Fibroblast of lung (primary cell): ENCODE results near the gene TES.

Experiments
- EZH2 ChIP-seq: IDR thresholded peaks from 2 replicates; pipeline ENCODE4 v1.5.1; 2012; ENCODE audit warnings: low read length, control low read depth, mild to moderate bottlenecking; ENCODE audit errors: missing control alignments
- TF ChIP-seq, protein P1 (sequence below), 2 donors: IDR thresholded peaks in 1 of 2; conservative IDR thresholded peaks in 1 of 2; 1 replicate in 1 of 2; 2 replicates in 1 of 2; pipeline ENCODE4 v1.5.1; 2011 to 2012; ENCODE audit warnings: low read length in 2 of 2, control low read depth in 1 of 2, inconsistent platforms in 1 of 2, low read depth in 1 of 2, mild to moderate bottlenecking in 1 of 2

DNA sequence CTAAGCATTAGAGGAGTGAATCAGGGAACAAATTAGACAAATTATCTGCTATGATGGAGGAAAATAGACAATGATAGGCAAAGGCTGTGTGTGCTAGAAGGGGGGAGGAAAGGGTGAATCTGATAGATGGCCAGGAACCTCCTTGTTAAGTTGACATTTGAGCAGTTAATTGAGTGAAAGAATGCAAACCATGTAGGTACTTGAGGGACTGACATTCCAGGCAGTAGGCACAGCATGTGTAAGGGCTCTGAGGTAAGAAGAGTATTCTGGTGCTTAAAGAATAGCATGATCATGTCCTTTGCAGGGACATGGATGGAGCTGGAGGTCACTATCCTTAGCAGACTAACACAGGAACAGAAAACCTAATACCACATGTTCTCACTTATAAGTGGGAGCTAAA, 48.6 kb upstream of the TES start:
- TF ChIP-seq, protein P1, sequence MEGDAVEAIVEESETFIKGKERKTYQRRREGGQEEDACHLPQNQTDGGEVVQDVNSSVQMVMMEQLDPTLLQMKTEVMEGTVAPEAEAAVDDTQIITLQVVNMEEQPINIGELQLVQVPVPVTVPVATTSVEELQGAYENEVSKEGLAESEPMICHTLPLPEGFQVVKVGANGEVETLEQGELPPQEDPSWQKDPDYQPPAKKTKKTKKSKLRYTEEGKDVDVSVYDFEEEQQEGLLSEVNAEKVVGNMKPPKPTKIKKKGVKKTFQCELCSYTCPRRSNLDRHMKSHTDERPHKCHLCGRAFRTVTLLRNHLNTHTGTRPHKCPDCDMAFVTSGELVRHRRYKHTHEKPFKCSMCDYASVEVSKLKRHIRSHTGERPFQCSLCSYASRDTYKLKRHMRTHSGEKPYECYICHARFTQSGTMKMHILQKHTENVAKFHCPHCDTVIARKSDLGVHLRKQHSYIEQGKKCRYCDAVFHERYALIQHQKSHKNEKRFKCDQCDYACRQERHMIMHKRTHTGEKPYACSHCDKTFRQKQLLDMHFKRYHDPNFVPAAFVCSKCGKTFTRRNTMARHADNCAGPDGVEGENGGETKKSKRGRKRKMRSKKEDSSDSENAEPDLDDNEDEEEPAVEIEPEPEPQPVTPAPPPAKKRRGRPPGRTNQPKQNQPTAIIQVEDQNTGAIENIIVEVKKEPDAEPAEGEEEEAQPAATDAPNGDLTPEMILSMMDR (conservative IDR thresholded peaks at IDR 0.05 in 1 of 2, IDR thresholded peaks at IDR 0.05 in 1 of 2; ENCODE audit: low read depth in 1 of 2, low read length in 2 of 2) = no peak
- TF ChIP-seq EZH2 = no peak
